Heart left ventricle (tissue), 16 donors: ENCODE results near the gene PRKCH. TPM values are rescaled to one million over a fixed set of nuclear protein-coding genes. Genes with fewer than 3 reads are reported as not detected.

ENCODE experiments used
- ATAC-seq, 4 donors: fragments of 200-7000 bp; cut with Tn5 transposase; one replicate each; pipeline ENCODE4 v1.9.1; 2020 to 2022; ENCODE audit warnings: moderate library complexity in 4 of 4, mild to moderate bottlenecking in 3 of 4, moderate number of reproducible peaks in 1 of 4
- DNase-seq, 5 donors: peaks; one replicate each; pipeline ENCODE4 v3.0.0-alpha.2; 2020
- H3K27ac ChIP-seq, 12 donors: fragments of 200-600 bp; sonication (generic) in 4 of 12; one replicate each; pipeline versions ENCODE4 v1.5.0 to v1.8.0; 2016 to 2022; ENCODE audit warnings: mild to moderate bottlenecking in 2 of 12
- H3K27me3 ChIP-seq, 9 donors: fragments of 200-600 bp; sonication (generic) in 2 of 9; one replicate each; pipeline versions ENCODE4 v1.5.1 to v1.8.0; 2016 to 2022; ENCODE audit warnings: mild to moderate bottlenecking in 3 of 9
- H3K36me3 ChIP-seq, 9 donors: fragments of 200-600 bp; sonication (generic) in 2 of 9; one replicate each; pipeline versions ENCODE4 v1.5.0 to v1.8.0; 2018 to 2022; ENCODE audit warnings: mild to moderate bottlenecking in 2 of 9
- H3K4me1 ChIP-seq, 12 donors: fragments of 200-600 bp; sonication (generic) in 4 of 12; one replicate each; pipeline versions ENCODE4 v1.5.0 to v1.8.0; 2016 to 2022; ENCODE audit warnings: mild to moderate bottlenecking in 3 of 12
- H3K4me3 ChIP-seq, 12 donors: fragments of 200-600 bp; sonication (generic) in 4 of 12; one replicate each; pipeline versions ENCODE4 v1.5.0 to v1.8.0; 2017 to 2022; ENCODE audit warnings: mild to moderate bottlenecking in 9 of 12, moderate library complexity in 4 of 12
- H3K9me3 ChIP-seq, 12 donors: fragments of 200-600 bp; sonication (generic) in 4 of 12; one replicate each; pipeline versions ENCODE4 v1.5.0 to v1.8.0; 2016 to 2022; ENCODE audit warnings: mild to moderate bottlenecking in 1 of 12
- CTCF ChIP-seq, 12 donors: fragments of 200-600 bp; sonication (generic) in 4 of 12; IDR thresholded peaks; one replicate each; pipeline versions ENCODE4 v1.5.0 to v1.8.0; 2018 to 2022; ENCODE audit warnings: antibody characterized with exemption in 12 of 12, mild to moderate bottlenecking in 5 of 12
- POLR2A ChIP-seq, 2 donors: fragments of 450-650 bp; IDR thresholded peaks; one replicate each; pipeline ENCODE4 v1.6.1; 2017; ENCODE audit warnings: antibody characterized with exemption in 2 of 2, mild to moderate bottlenecking in 2 of 2, moderate library complexity in 2 of 2
- WGBS, 4 donors: extraction: QIAGEN DNeasy Blood & Tissue Kit in 2 of 4; methylation state at CpG; one replicate each; pipeline versions ENCODE4 v1.1.5 to v1.1.7; 2013 to 2018; 5-methylcytosine and 5-hydroxymethylcytosine counted together
- intact Hi-C, 10 donors: fragments of 100-400 bp; cut with DNase I; formaldehyde crosslinking; loops; one replicate each; pipeline versions ENCODE4 v1.11.1 to v1.14.2; 2022
- polyA plus RNA-seq, 2 donors: library from polyadenylated mRNA; stranded (reverse); fragments of 200-250 nt; gene quantifications; one replicate each; pipeline ENCODE4 v1.2.3, GENCODE V29; 2013
- total RNA-seq, 9 donors: library from RNA; depleted of rRNA in 2 of 9; stranded (reverse); fragments of >200 nt in 2 of 9; fragmentation: NEBNext Ultra II Directional in 3 of 9; extraction: Animal tissue kit (Norgen Biotek cat#: 25700) in 3 of 9; gene quantifications; one replicate each; pipeline versions ENCODE4 v1.1.0 to v1.2.4, GENCODE V29; 2016 to 2023
- donor health status: ischemic (EF 13 %, LVEDD 7.1; RV severe dilation, severe dysfunction).
- donor health status: healthy with polysubstance abuse.
- donor health status: DM: no; HTN: yes; CAD: no.
- donor health status: DM: no; HTN: no; CAD: no.
- donor health status: ischemic (EF 25% LVEDD 6.9; RV normal size, moderate dysfunction).
- donor health status: ischemic (EF 25% LVEDD 5.7; RV mildly dilated, moderate dysfunction).
- donor health status: healthy.
- donor health status: DM: yes; HTN: yes; CAD: no.
- donor health status: ischemic (EF 35%, LVEDD 5.7; RV mildly dilated, moderate dysfunction).
- donor health status: nonischemic (EF 11% LVEDD 7.7; RV severe dilation, severe dysfunction).
- donor health status: DM: yes; HTN: yes; CAD: no.
- donor health status: PGD.
- donor health status: ischemic (EF 29% LVEDD 5.4; RV normal size, mild dysfunction).
- donor health status: nonischemic (EF 23%, LVEDD 6.1; RV moderate dilation, normal function).

Gene PRKCH
- total and polyA plus RNA-seq, 11 donors = 6.1 to 49.2 (median 21.7) TPM

- peaks cover 0 to 44% (median 20%) of the 10 kb centered on the region in 12 donors for H3K4me1 ChIP-seq
- intact Hi-C loops = loop anchor here in 2 of 10 donors (1.0 to 10.0 kb wide), 2 partner anchors 10 to 105 kb away; partner anchors contain the start of gene PRKCH (in 1 of the 2)
- TF ChIP-seq CTCF (IDR thresholded peaks at IDR 0.05) (no peak), POLR2A (IDR thresholded peaks at IDR 0.05) (no peak)
- H3K36me3 ChIP-seq = no peaks in the 10 kb centered on the region
- H3K9me3 ChIP-seq = peaks cover 0 to 5% (median 0%) of the 10 kb centered on the region in 12 donors
- H3K27me3 ChIP-seq = no peaks in the 10 kb centered on the region
- ATAC-seq (peak in 1 of 4 donors; percentile 39), DNase-seq (no peak)
- 44 to 57% (median 50%) methylated on average over 2 of the region's 2 CpGs for WGBS, 4 donors
- no peak overlapping the region for H3K4me3 ChIP-seq
- peak overlapping the region in 2 of 12 donors; percentile 5 to 16 for H3K27ac ChIP-seq
Measured at GRCh38 chr14:61429316-61429715, 107.9 kb downstream of the PRKCH start.

- intact Hi-C loops = loop anchor here in 2 of 10 donors (10.0 kb wide), 2 partner anchors 105 to 125 kb away; partner anchors contain the start of gene PRKCH (in 1 of the 2)
- Histone ChIP-seq H3K4me3 (no peak overlapping the region), H3K27ac (peak overlapping the region in 1 of 12 donors; percentile 16), H3K9me3 (peaks cover 0 to 5% (median 0%) of the 10 kb centered on the region in 12 donors), H3K36me3 (no peaks in the 10 kb centered on the region), H3K27me3 (no peaks in the 10 kb centered on the region), H3K4me1 (peaks cover 0 to 53% (median 24%) of the 10 kb centered on the region in 12 donors)
- WGBS, 4 donors = 74 to 87% (median 80%) methylated on average over 2 of the region's 2 CpGs
- TF ChIP-seq POLR2A (IDR thresholded peaks at IDR 0.05) (no peak), CTCF (IDR thresholded peaks at IDR 0.05) (no peak)
- ATAC-seq (no peak), DNase-seq (no peak)
Measured at GRCh38 chr14:61430066-61430757, 108.8 kb downstream of the PRKCH start.

- no peak overlapping the region for H3K4me3 ChIP-seq
- H3K4me1 ChIP-seq = peaks cover 0 to 78% (median 28%) of the 10 kb centered on the region in 12 donors
- peaks cover 0 to 5% (median 0%) of the 10 kb centered on the region in 12 donors for H3K9me3 ChIP-seq
- intact Hi-C loops = loop anchor here in 2 of 10 donors (10.0 kb wide), 2 partner anchors 108 to 128 kb away; partner anchors contain the start of gene PRKCH (in 1 of the 2)
- DNase-seq (no peak), ATAC-seq (peak in 1 of 4 donors; percentile 53)
- no peaks in the 10 kb centered on the region for H3K36me3 ChIP-seq
- peak overlapping the region in 6 of 12 donors; percentile 6 to 59 (median 37) for H3K27ac ChIP-seq
- WGBS, 4 donors = 54 to 62% (median 58%) methylated on average over 1 of the region's 1 CpG
- no peaks in the 10 kb centered on the region for H3K27me3 ChIP-seq
- TF ChIP-seq CTCF (IDR thresholded peaks at IDR 0.05) (no peak), POLR2A (IDR thresholded peaks at IDR 0.05) (no peak)
Measured at GRCh38 chr14:61433169-61433568, 111.8 kb downstream of the PRKCH start.

- no peak for ATAC-seq
- H3K4me1 ChIP-seq = peaks cover 0 to 78% (median 27%) of the 10 kb centered on the region in 12 donors
- H3K27ac ChIP-seq = peak overlapping the region in 3 of 12 donors; percentile 36 to 53 (median 38)
Measured at GRCh38 chr14:61433828-61434227, 112.4 kb downstream of the PRKCH start.

More at GRCh38 chr14:61433828-61434227, 112.4 kb downstream of the PRKCH start:
- Histone ChIP-seq H3K36me3 (no peaks in the 10 kb centered on the region), H3K27me3 (no peaks in the 10 kb centered on the region), H3K4me3 (no peak overlapping the region), H3K9me3 (peaks cover 0 to 5% (median 0%) of the 10 kb centered on the region in 12 donors)
- TF ChIP-seq CTCF (IDR thresholded peaks at IDR 0.05) (no peak), POLR2A (IDR thresholded peaks at IDR 0.05) (no peak)
- intact Hi-C loops = loop anchor here in 2 of 10 donors (10.0 kb wide), 2 partner anchors 109 to 129 kb away; partner anchors contain the start of gene PRKCH (in 1 of the 2)
- no peak for DNase-seq
- WGBS, 4 donors = 53 to 68% (median 65%) methylated on average over 1 of the region's 1 CpG
